Stimulated activated naive B cell treated with anti-CD40 and anti-IgM and Interleukin-4, amounts not matched to agents 10 μg/mL and 1 μg/mL and 100 μg/mL, for 72 hours (primary cell): ENCODE data around the gene RRH.
"Not testable (repeated sequence)": the region's sequence is repeated elsewhere in the genome, so short reads cannot be mapped to it uniquely, and the experiment has no call there.

Source experiments
- ATAC-seq, 2 donors: fragments of 150-1000 bp; cut with Tn5 transposase; replicated peaks; 2 replicates each; pipeline ENCODE4 v1.10.0; 2021; ENCODE audit warnings: moderate library complexity in 1 of 2
- DNase-seq: peaks from one replicate; pipeline ENCODE4 v3.0.0; 2021
- H3K27ac Mint-ChIP-seq: one replicate; pipeline ENCODE4 v1.8.0; 2022; ENCODE audit warnings: mild to moderate bottlenecking, mixed read lengths
- H3K27me3 Mint-ChIP-seq, 2 donors: one replicate each; pipeline ENCODE4 v1.8.0; 2022; ENCODE audit warnings: mixed read lengths in 2 of 2
- H3K36me3 Mint-ChIP-seq, 2 donors: one replicate each; pipeline ENCODE4 v1.8.0; 2022; ENCODE audit warnings: mixed read lengths in 2 of 2, mild to moderate bottlenecking in 1 of 2
- H3K4me1 Mint-ChIP-seq, 2 donors: one replicate each; pipeline ENCODE4 v1.8.0; 2022; ENCODE audit warnings: mixed read lengths in 2 of 2, mild to moderate bottlenecking in 1 of 2
- H3K4me3 Mint-ChIP-seq, 2 donors: one replicate each; pipeline ENCODE4 v1.8.0; 2022; ENCODE audit warnings: mild to moderate bottlenecking in 2 of 2, mixed read lengths in 2 of 2, moderate library complexity in 1 of 2
- H3K9me3 Mint-ChIP-seq, 2 donors: one replicate each; pipeline ENCODE4 v1.8.0; 2022; ENCODE audit warnings: mixed read lengths in 2 of 2, mild to moderate bottlenecking in 1 of 2

RRH gene

DNA sequence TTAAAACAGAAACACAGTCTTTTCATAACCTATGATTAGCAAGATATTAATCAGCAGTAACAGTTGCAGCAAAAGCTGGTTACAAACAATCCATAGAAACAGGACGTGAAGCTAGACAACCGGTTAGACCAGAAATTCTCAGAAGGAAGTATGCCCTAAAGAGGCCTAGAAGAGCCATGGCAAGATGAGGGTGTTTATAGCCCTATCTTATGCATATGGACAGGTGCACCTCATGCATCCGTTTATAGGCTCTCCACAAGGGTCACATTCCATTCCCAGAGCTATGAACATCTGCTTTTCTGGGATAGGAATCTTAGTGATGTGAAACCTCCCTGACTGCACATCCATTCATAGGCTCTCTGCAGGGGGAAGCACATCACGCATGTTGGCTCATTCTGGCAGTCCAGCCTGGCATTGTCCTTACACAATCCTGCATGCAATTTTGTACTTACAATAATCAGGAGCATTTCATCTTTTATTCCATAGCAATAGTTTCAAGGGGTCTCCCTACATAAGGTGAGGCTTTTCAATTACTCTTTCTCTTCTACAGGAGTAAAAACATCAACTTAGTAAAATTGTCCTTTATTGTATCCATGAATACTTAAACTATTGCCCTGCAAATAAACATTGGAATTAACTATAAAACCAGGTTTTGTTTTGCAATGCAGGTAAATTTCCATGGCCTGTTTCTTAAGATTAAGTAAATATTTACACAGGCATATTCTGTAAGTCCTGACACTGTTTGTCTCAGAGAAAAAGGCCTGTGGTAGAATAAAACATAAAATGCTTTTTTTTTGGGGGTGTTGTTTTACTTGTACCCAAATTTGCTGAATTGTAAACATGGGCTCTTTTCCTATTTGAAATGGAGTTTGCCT is 31.9 kb downstream of the RRH start:
- H3K27ac Mint-ChIP-seq, DNase-seq, H3K27me3 Mint-ChIP-seq, H3K4me3 Mint-ChIP-seq, ATAC-seq, H3K4me1 Mint-ChIP-seq: not testable (repeated sequence)
- Mint-ChIP-seq H3K36me3 (peaks cover 24 to 31% of the 10 kb centered on the region in 2 donors), H3K9me3 (peaks cover 0 to 15% of the 10 kb centered on the region in 2 donors)

DNA sequence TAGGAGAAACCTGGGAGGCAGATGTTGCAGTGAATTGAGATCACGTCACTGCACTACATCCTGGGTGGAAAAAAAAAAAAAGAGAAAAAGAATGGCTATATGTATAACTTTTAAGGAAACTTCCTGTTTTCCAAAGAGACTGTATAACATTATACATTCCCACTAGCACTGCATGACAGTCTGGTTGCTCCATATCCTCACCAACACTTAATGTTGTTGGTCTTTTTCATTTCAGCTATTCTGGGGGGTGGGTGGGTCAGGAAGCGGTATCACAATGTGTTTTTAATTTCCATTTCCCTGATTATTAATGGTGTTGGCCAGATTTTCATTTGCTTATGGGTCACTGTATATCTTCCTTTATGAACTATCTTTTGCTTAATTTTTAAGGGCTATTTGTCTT is 33.5 kb downstream of the RRH start:
- no peak overlapping the region for H3K4me3 Mint-ChIP-seq
- no peak overlapping the region for H3K27ac Mint-ChIP-seq
- H3K4me1 Mint-ChIP-seq = no peaks in the 10 kb centered on the region
- H3K27me3 Mint-ChIP-seq = no peaks in the 10 kb centered on the region
- no peak for DNase-seq
- peaks cover 9 to 20% of the 10 kb centered on the region in 2 donors for H3K36me3 Mint-ChIP-seq
- H3K9me3 Mint-ChIP-seq = peaks cover 0 to 15% of the 10 kb centered on the region in 2 donors
- no peak for ATAC-seq

DNA sequence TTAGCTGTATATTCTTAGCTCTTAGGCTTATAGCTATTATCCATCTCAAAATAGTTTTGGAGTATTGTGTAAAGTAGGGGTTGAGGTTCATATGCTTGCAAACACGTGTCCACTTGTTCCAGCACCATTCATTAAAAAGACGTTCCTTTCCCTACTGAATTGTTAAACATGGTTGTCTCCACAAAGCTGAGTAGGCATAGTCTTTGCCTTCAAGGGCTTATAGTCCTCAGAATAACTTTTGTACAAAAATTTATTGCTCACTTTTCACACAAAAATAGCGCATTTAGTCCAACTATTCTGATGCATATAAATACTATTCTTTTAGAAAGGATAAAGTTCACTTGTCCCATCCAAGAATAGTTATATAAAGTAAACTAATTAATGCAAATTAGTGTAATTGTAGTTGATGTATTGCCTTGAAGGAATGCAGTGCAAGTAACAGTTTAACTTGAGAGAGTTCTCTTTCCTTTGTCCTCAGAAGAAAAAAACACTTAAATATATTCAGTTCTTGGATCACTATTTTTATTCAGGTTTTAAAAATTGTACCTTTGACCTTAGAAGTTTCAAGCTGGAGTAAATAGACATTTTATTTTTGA is 34.2 kb downstream of the RRH start:
- Mint-ChIP-seq H3K27ac (no peak overlapping the region), H3K9me3 (peaks cover 0 to 15% of the 10 kb centered on the region in 2 donors), H3K4me1 (no peaks in the 10 kb centered on the region), H3K4me3 (no peak overlapping the region), H3K36me3 (peaks cover 10 to 23% of the 10 kb centered on the region in 2 donors), H3K27me3 (no peaks in the 10 kb centered on the region)
- DNase-seq = no peak
- ATAC-seq = no peak

GRCh38 chr4:109864134-109864533 is 36.4 kb downstream of the RRH start:
- DNase-seq (no peak), ATAC-seq (no peak)
- no peaks in the 10 kb centered on the region for H3K4me1 Mint-ChIP-seq
- no peaks in the 10 kb centered on the region for H3K27me3 Mint-ChIP-seq
- no peak overlapping the region for H3K4me3 Mint-ChIP-seq
- H3K9me3 Mint-ChIP-seq = peaks cover 0 to 13% of the 10 kb centered on the region in 2 donors
- H3K27ac Mint-ChIP-seq = no peak overlapping the region
- peaks cover 6 to 11% of the 10 kb centered on the region in 2 donors for H3K36me3 Mint-ChIP-seq

DNA sequence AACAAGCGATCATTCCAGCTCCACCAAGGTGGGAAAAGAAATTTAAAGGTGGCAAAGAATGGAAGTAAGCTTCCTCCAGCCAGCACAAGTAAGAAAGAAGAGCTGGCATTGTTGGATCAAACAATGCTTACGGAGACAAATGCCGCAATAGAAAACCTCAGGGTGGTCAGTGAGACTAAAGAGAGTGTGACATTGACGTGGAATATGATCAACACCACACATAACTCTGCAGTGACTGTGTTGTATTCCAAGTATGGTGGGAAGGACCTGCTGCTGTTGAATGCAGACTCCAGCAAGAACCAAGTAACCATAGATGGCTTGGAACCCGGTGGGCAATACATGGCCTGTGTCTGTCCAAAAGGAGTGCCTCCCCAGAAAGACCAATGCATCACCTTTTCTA is 42.3 kb downstream of the RRH start:
- Mint-ChIP-seq H3K36me3 (peaks cover 13 to 28% of the 10 kb centered on the region in 2 donors), H3K9me3 (no peaks in the 10 kb centered on the region), H3K27me3 (no peaks in the 10 kb centered on the region), H3K4me3 (no peak overlapping the region), H3K27ac (peak overlapping the region; percentile 7), H3K4me1 (no peaks in the 10 kb centered on the region)
- ATAC-seq = no peak
- no peak for DNase-seq

GRCh38 chr4:109872065-109872464 is 44.3 kb downstream of the RRH start:
- Mint-ChIP-seq H3K9me3 (peaks cover 0 to 2% of the 10 kb centered on the region in 2 donors), H3K4me1 (no peaks in the 10 kb centered on the region), H3K4me3 (no peak overlapping the region), H3K27ac (no peak overlapping the region), H3K27me3 (peaks cover 4 to 5% of the 10 kb centered on the region in 2 donors), H3K36me3 (peaks cover 9 to 26% of the 10 kb centered on the region in 2 donors)
- ATAC-seq = no peak
- DNase-seq = no peak

DNA sequence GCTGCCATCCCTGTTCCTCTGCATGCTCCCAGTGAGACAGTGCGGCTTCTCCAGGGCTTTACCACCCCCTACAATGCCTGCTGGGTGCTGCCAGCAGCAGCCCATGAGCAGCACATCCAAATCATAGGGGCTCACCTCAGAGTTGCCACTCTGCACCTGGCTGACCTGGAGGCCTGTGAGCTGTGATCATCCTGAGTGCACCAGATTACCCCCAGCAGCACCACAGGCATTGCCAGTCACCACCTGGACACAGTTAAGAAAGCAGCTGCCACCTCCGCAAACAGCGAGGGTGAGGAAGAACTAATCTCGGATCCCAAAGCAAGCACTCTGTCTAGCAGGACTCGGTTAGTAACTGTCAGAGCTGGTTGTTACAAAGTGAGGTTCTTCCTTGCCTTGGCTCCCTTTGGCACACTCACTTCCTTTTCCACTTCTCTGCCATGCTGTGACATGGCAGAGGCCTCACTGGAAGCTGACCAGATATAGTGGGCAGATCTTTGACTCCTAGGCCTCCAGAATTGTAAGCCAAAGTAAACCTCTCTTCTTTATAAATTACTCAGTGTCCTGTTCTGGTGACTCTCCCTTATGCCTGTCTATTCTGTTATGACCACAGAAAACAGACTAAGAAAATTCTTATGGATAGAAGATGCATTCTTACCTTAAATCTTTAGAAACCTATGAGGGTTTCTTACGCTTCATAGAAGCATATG is 45.3 kb downstream of the RRH start:
- ATAC-seq (no peak), DNase-seq (no peak)
- peaks cover 0 to 2% of the 10 kb centered on the region in 2 donors for H3K9me3 Mint-ChIP-seq
- H3K4me3 Mint-ChIP-seq = no peak overlapping the region
- H3K27me3 Mint-ChIP-seq = peaks cover 4 to 5% of the 10 kb centered on the region in 2 donors
- H3K27ac Mint-ChIP-seq = no peak overlapping the region
- H3K36me3 Mint-ChIP-seq = peaks cover 9 to 26% of the 10 kb centered on the region in 2 donors
- no peaks in the 10 kb centered on the region for H3K4me1 Mint-ChIP-seq

GRCh38 chr4:109873791-109874514 is 46.2 kb downstream of the RRH start:
- Mint-ChIP-seq H3K36me3 (peaks cover 9 to 26% of the 10 kb centered on the region in 2 donors), H3K9me3 (peaks cover 0 to 2% of the 10 kb centered on the region in 2 donors), H3K27me3 (peaks cover 4 to 5% of the 10 kb centered on the region in 2 donors), H3K4me1 (no peaks in the 10 kb centered on the region), H3K27ac (no peak overlapping the region), H3K4me3 (no peak overlapping the region)
- DNase-seq = no peak
- ATAC-seq = no peak

DNA sequence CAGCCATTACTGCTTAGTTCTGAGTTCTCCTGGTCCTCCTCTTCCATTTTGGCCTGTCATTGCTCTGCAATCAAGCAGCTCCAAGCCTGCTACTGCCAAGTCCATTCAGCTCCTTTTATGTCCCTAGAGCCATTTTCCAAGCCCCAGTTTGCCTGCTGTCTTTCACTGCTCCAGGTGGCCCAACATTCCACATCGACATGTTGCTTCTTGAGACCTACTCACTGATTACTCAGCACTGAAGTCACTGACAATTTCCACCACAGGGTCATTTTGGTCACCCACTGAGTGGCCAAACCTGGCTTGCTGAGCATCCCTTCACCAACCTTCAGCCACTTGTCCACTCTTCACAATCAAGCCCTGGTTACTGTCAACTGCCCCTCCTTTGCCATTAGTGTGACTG is 47.3 kb downstream of the RRH start:
- Mint-ChIP-seq H3K4me1 (no peaks in the 10 kb centered on the region), H3K27me3 (peaks cover 10 to 11% of the 10 kb centered on the region in 2 donors), H3K4me3 (no peak overlapping the region), H3K36me3 (peaks cover 2 to 16% of the 10 kb centered on the region in 2 donors), H3K27ac (no peak overlapping the region), H3K9me3 (peaks cover 0 to 2% of the 10 kb centered on the region in 2 donors)
- no peak for ATAC-seq
- DNase-seq = no peak

GRCh38 chr4:109875553-109875952 is 47.8 kb downstream of the RRH start:
- Mint-ChIP-seq H3K27me3 (peaks cover 10 to 11% of the 10 kb centered on the region in 2 donors), H3K36me3 (peaks cover 2 to 15% of the 10 kb centered on the region in 2 donors)
- H3K9me3 Mint-ChIP-seq, H3K4me3 Mint-ChIP-seq, DNase-seq, H3K4me1 Mint-ChIP-seq, H3K27ac Mint-ChIP-seq, ATAC-seq: not testable (repeated sequence)

- H3K27ac Mint-ChIP-seq = no peak overlapping the region
- H3K4me3 Mint-ChIP-seq = no peak overlapping the region
- ATAC-seq (no peak), DNase-seq (no peak)
- peaks cover 10 to 11% of the 10 kb centered on the region in 2 donors for H3K27me3 Mint-ChIP-seq
- peaks cover 0 to 2% of the 10 kb centered on the region in 2 donors for H3K9me3 Mint-ChIP-seq
- no peaks in the 10 kb centered on the region for H3K4me1 Mint-ChIP-seq
- H3K36me3 Mint-ChIP-seq = peaks cover 2 to 15% of the 10 kb centered on the region in 2 donors
Observed at GRCh38 chr4:109876634-109877265, 49.0 kb downstream of the RRH start.

DNA sequence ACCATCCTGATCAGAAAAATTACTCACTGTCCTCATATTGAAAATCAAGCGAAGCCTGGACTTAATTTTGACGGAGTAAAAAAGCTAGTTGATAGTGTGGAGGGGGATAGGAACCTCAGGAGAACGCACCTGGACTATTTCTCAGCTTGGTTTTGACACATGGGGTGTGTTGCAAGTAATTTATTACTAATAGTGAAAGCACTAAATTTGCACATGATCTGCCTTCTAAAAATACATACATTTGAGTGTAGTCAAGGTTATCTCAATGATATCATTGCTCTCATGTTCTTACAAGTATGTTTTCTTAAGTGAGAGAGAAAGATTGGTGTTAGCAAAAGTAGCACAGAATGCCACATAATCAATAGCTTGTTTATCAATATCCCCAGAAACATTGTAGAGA is 49.6 kb downstream of the RRH start:
- H3K36me3 Mint-ChIP-seq = peaks cover 2 to 15% of the 10 kb centered on the region in 2 donors
- DNase-seq (no peak), ATAC-seq (peak in 1 of 2 donors; percentile 42)
- no peak overlapping the region for H3K4me3 Mint-ChIP-seq
- H3K27me3 Mint-ChIP-seq = peaks cover 10 to 11% of the 10 kb centered on the region in 2 donors
- peaks cover 0 to 2% of the 10 kb centered on the region in 2 donors for H3K9me3 Mint-ChIP-seq
- H3K4me1 Mint-ChIP-seq = no peaks in the 10 kb centered on the region
- no peak overlapping the region for H3K27ac Mint-ChIP-seq

- no peak for ATAC-seq
- Mint-ChIP-seq H3K4me3 (no peak overlapping the region), H3K36me3 (peaks cover 2 to 11% of the 10 kb centered on the region in 2 donors), H3K4me1 (no peaks in the 10 kb centered on the region), H3K27ac (no peak overlapping the region), H3K9me3 (peaks cover 0 to 2% of the 10 kb centered on the region in 2 donors), H3K27me3 (peaks cover 10 to 11% of the 10 kb centered on the region in 2 donors)
- no peak for DNase-seq
Observed at GRCh38 chr4:109878355-109878754, 50.6 kb downstream of the RRH start.
